DOHH2 (cell line): ENCODE results near the gene DYNC1LI1.

Experiments
- EZH2phosphoT487 ChIP-seq: fragments of 200-600 bp; sonication (generic); IDR thresholded peaks from 2 replicates; pipeline ENCODE4 v1.6.1; 2017; ENCODE audit warnings: borderline replicate concordance, mild to moderate bottlenecking, antibody characterized with exemption, low read length, moderate library complexity, mixed read lengths
- TF ChIP-seq, protein P1 (sequence below): fragments of 200-600 bp; sonication (generic); IDR thresholded peaks from one replicate; pipeline ENCODE4 v1.5.1; 2014; ENCODE audit warnings: antibody characterized with exemption, mild to moderate bottlenecking, low read depth, low read length; ENCODE audit not compliant: poor library complexity, severe bottlenecking

DNA sequence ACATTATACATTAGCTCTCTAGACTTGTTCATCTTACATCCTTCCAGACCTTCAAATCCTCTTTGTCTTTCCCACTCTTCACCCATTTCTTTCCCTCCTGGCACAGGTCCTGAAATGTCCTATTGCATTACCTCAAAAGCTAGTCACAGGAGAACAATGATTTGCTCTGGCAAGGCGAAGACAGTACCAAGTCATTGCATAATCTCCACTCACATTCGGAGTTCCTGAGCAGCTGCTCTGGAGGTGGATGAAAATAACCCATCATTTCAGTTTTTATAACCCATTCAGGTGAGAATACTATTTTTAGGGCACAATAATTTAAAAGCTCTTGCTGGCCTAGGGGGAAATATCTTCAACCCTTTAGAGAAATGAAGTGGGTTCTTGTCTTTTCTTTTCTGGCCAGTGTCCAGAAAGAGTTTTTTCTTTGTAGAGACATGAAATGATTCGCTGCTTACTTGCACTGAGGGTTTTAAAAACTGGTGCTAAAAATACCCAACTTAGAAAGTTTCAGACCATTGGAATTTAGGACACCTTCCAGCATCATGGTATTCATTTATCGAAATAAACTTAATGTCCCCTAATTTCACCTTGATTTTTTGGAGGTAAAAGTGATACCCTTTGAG is 23.4 kb upstream of the DYNC1LI1 start:
- TF ChIP-seq, protein P1, sequence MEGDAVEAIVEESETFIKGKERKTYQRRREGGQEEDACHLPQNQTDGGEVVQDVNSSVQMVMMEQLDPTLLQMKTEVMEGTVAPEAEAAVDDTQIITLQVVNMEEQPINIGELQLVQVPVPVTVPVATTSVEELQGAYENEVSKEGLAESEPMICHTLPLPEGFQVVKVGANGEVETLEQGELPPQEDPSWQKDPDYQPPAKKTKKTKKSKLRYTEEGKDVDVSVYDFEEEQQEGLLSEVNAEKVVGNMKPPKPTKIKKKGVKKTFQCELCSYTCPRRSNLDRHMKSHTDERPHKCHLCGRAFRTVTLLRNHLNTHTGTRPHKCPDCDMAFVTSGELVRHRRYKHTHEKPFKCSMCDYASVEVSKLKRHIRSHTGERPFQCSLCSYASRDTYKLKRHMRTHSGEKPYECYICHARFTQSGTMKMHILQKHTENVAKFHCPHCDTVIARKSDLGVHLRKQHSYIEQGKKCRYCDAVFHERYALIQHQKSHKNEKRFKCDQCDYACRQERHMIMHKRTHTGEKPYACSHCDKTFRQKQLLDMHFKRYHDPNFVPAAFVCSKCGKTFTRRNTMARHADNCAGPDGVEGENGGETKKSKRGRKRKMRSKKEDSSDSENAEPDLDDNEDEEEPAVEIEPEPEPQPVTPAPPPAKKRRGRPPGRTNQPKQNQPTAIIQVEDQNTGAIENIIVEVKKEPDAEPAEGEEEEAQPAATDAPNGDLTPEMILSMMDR, result no peak
- TF ChIP-seq EZH2phosphoT487, result no peak
